ENCODE results near the gene PTPRN2.

DNA sequence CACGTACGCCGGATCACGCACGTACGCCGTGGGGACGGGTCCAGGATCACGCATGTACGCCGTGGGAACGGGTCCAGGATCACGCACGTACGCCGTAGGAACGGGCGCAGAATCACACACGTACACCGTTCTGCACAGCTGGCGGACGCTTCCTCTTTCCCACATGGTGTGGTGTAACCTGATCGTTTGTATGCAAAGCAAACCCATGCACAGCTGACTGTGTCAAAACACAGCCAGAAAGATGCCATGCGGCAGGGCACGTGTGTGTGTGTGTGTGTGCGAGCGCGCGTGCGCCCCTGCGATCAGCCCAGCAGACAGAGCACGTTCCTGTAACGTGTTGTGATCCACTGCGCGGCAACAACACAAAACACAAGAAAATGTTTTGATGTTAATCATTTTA lies 677.2 kb downstream of the PTPRN2 start:
- TF ChIP-seq JUN (IDR thresholded peaks at IDR 0.05; ENCODE audit: borderline replicate concordance, insufficient read depth, insufficient read length, low read depth): no peak
- TF ChIP-seq POLR2A (IDR thresholded peaks at IDR 0.05; ENCODE audit: low read depth, low read length): no peak
- TF ChIP-seq POLR2AphosphoS5 (IDR thresholded peaks at IDR 0.05; ENCODE audit: insufficient read depth, low read depth, low read length): no peak
- TF ChIP-seq, protein P1, sequence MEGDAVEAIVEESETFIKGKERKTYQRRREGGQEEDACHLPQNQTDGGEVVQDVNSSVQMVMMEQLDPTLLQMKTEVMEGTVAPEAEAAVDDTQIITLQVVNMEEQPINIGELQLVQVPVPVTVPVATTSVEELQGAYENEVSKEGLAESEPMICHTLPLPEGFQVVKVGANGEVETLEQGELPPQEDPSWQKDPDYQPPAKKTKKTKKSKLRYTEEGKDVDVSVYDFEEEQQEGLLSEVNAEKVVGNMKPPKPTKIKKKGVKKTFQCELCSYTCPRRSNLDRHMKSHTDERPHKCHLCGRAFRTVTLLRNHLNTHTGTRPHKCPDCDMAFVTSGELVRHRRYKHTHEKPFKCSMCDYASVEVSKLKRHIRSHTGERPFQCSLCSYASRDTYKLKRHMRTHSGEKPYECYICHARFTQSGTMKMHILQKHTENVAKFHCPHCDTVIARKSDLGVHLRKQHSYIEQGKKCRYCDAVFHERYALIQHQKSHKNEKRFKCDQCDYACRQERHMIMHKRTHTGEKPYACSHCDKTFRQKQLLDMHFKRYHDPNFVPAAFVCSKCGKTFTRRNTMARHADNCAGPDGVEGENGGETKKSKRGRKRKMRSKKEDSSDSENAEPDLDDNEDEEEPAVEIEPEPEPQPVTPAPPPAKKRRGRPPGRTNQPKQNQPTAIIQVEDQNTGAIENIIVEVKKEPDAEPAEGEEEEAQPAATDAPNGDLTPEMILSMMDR (IDR thresholded peaks at IDR 0.05; ENCODE audit: extremely low read depth in 1 of 2, insufficient read depth in 1 of 2, low read depth in 1 of 2, low read length in 2 of 2): no peak
- no peak for TF ChIP-seq FOS (IDR thresholded peaks at IDR 0.05; ENCODE audit: borderline replicate concordance, insufficient read depth, low read length)
- TF ChIP-seq EZH2 (IDR thresholded peaks at IDR 0.05; ENCODE audit: borderline replicate concordance, low read depth, low read length, severe bottlenecking): no peak
- TF ChIP-seq GATA2 (IDR thresholded peaks at IDR 0.05; ENCODE audit: insufficient read depth, insufficient read length, low read depth, low read length): no peak
- TF ChIP-seq, protein P2, sequence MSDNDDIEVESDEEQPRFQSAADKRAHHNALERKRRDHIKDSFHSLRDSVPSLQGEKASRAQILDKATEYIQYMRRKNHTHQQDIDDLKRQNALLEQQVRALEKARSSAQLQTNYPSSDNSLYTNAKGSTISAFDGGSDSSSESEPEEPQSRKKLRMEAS (IDR thresholded peaks at IDR 0.05; ENCODE audit: insufficient read depth, insufficient read length): no peak

All from endothelial cell of umbilical vein (primary cell).